Bronchial epithelial cell (primary cell): Measurements from ENCODE around the gene NRXN3. TPM values are rescaled to one million over a fixed set of nuclear protein-coding genes. Genes with fewer than 3 reads are reported as not detected.

Source experiments
- DNase-seq: peaks from one replicate; pipeline ENCODE4 v3.0.0-alpha.2; 2010; ENCODE audit warnings: low read depth
- FAIRE-seq: peaks from 2 replicates; lab custom pipeline; 2011; peaks lifted over from hg19 to GRCh38; lab: Jason Lieb, UNC
- H3K27me3 ChIP-seq: 2 replicates; pipeline ENCODE4 v1.5.1; 2011; ENCODE audit warnings: low read length; ENCODE audit not compliant: control insufficient read depth, insufficient read depth
- H3K36me3 ChIP-seq: 2 replicates; pipeline ENCODE4 v1.5.1; 2011; ENCODE audit warnings: low read length; ENCODE audit not compliant: control insufficient read depth, insufficient read depth
- H3K4me3 ChIP-seq: 2 replicates; pipeline ENCODE4 v1.5.1; 2011; ENCODE audit warnings: mild to moderate bottlenecking, low read depth, low read length, control low read depth
- total RNA-seq: library from RNA; depleted of rRNA; stranded (reverse); fragments of >200 nt; gene quantifications from 2 replicates; pipeline ENCODE4 v1.2.1, GENCODE V29; 2014
- TF ChIP-seq, protein P1 (sequence below): IDR thresholded peaks from 2 replicates; pipeline ENCODE4 v1.5.1; 2011; ENCODE audit warnings: mild to moderate bottlenecking, moderate library complexity, low read length, control low read depth, inconsistent platforms; ENCODE audit not compliant: insufficient read depth, severe bottlenecking

NRXN3 gene
- total RNA-seq, 1 donor from 2014 or later = under 0.01 TPM

DNA sequence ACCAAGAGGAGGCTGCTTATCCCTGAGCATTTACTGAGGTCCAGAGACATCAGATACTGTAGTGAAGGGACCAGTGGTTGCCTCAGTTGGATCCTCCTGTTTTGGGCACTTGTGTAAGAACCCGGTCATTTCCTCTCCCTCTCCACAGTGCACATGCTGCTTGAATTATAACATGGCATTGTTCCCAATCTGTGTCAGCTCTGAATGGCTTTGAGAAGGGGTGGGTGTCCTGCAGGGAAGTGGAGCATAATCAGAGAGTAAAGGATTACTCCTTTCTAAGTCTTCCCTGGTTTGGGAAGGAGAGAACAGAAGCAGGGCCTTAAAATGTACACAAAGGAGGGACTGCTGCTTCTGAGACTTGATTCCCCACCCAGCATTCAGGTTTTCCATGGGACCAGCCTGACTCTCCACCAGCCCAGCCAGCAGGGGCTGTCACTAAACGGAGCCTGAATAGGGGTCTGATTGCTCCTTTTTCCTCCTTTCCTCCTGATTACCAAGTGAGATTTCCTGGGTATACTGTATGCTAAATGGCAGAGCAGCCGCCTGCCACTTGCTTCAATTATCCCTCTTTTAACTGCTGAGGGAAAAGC is 78.4 kb downstream of the NRXN3 start:
- Histone ChIP-seq H3K36me3 (no peaks in the 10 kb centered on the region), H3K4me3 (no peak overlapping the region), H3K27me3 (peaks cover 16% of the 10 kb centered on the region)
- no peak for DNase-seq
- TF ChIP-seq, protein P1, sequence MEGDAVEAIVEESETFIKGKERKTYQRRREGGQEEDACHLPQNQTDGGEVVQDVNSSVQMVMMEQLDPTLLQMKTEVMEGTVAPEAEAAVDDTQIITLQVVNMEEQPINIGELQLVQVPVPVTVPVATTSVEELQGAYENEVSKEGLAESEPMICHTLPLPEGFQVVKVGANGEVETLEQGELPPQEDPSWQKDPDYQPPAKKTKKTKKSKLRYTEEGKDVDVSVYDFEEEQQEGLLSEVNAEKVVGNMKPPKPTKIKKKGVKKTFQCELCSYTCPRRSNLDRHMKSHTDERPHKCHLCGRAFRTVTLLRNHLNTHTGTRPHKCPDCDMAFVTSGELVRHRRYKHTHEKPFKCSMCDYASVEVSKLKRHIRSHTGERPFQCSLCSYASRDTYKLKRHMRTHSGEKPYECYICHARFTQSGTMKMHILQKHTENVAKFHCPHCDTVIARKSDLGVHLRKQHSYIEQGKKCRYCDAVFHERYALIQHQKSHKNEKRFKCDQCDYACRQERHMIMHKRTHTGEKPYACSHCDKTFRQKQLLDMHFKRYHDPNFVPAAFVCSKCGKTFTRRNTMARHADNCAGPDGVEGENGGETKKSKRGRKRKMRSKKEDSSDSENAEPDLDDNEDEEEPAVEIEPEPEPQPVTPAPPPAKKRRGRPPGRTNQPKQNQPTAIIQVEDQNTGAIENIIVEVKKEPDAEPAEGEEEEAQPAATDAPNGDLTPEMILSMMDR = no peak
- FAIRE-seq = no peak

DNA sequence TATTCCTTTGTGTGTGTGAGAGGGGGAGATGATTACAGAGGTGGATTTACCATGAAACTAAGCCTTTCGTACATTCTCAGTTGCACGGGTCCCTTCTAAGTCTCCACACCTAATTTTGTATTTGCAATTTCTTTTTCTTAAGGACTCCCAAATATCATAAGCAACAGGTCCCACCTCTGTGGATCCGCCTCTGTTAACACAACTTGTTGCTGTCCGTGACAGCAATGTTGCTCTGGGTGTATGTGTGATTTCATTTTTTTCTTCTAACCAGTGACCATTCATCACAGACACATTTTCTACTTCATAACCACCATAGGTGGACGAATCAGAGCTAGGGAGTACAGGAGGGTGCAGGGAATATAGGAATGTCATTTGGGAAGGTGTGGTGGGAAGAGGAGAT is 81.1 kb downstream of the NRXN3 start:
- FAIRE-seq = no peak

DNA sequence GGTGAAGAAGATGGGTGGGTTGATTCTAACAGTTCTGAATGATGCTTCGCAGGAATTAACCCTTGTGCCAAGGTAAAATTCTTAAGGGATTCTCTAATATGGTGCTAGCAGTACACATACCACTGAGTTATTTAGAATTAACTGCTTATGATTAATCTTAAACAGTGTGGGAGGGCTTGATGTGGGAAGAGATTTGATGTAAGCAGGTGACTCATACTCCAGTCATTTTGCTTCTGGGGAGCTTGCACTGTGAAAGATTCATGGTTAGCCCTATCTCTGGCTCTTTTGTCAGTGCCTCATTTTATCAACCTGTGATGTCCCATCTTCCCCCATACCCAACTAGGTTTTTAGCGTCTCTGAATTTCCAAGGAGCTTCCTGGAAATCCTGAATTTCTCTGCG is 83.8 kb downstream of the NRXN3 start:
- Histone ChIP-seq H3K4me3 (no peak overlapping the region), H3K27me3 (peaks cover 13% of the 10 kb centered on the region), H3K36me3 (no peaks in the 10 kb centered on the region)
- peak; percentile 97 for DNase-seq
- peak; percentile 60 for FAIRE-seq
- TF ChIP-seq, protein P1 = no peak

More for the DNA sequence above, 81.1 kb downstream of the NRXN3 start:
- TF ChIP-seq, protein P1 = no peak
- Histone ChIP-seq H3K4me3 (no peak overlapping the region), H3K36me3 (no peaks in the 10 kb centered on the region), H3K27me3 (peaks cover 16% of the 10 kb centered on the region)
- DNase-seq = no peak

GRCh38 chr14:78254911-78255461 is 84.8 kb downstream of the NRXN3 start:
- peaks cover 13% of the 10 kb centered on the region for H3K27me3 ChIP-seq

DNA sequence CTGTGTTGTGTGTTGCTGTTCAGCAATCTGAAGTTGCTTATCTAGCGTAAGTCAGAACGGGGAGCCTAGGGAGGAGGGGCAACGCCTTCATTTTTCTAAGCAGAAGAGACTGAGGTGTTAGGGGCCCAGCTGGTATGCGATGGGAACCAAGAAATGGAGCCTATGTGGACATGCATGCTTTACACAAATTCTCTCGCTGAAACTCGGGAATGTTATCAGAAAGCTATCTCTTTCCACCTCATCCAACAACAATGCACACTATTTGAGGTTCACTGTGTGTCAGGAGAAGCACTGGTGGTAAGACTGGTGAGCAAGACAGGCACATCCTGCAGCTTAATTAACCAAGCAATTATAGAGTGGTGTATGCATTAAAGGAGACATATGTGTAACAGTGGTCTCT is 89.7 kb downstream of the NRXN3 start:
- Histone ChIP-seq H3K27me3 (peaks cover 4% of the 10 kb centered on the region), H3K4me3 (no peak overlapping the region), H3K36me3 (no peaks in the 10 kb centered on the region)
- FAIRE-seq (no peak), DNase-seq (no peak)
- TF ChIP-seq, protein P1 = no peak

More at GRCh38 chr14:78254911-78255461, 84.8 kb downstream of the NRXN3 start:
- no peak overlapping the region for H3K4me3 ChIP-seq
- DNase-seq = peak; percentile 81
- peak; percentile 55 for FAIRE-seq
- TF ChIP-seq, protein P1 = no peak
- no peaks in the 10 kb centered on the region for H3K36me3 ChIP-seq
